CD4-positive, alpha-beta T cell (primary cell): ENCODE data around the gene ARHGAP27. TPM values are rescaled to one million over a fixed set of nuclear protein-coding genes. Genes with fewer than 3 reads are reported as not detected.
"Not testable (repeated sequence)": the region's sequence is repeated elsewhere in the genome, so short reads cannot be mapped to it uniquely, and the experiment has no call there.

Experiments
- ATAC-seq: fragments of 200-7000 bp; cut with Tn5 transposase; one replicate; pipeline ENCODE4 v1.10.0; 2022; ENCODE audit warnings: mild to moderate bottlenecking; ENCODE audit not compliant: poor library complexity
- CTCF ChIA-PET: fragments of 350-600 bp; sonication (Branson Sonifier 250); formaldehyde crosslinking; loops from one replicate; lab custom pipeline; 2021; ENCODE audit warnings: antibody characterized with exemption, inconsistent platforms; lab: Charles Lee
- POLR2A ChIA-PET: fragments of 350-600 bp; sonication (Branson Sonifier 250); formaldehyde crosslinking; loops from one replicate; lab custom pipeline; 2021; ENCODE audit warnings: antibody characterized with exemption, inconsistent platforms; lab: Charles Lee
- DNase-seq, 14 experiments: peaks; one replicate each; pipeline ENCODE4 v3.0.0-alpha.2; 2013 to 2020; ENCODE audit warnings: mixed read lengths in 2 of 14
- H3K27ac ChIP-seq, 2 donors: one replicate each; pipeline versions ENCODE4 v1.5.1 to v1.7.0; 2013; ENCODE audit warnings: low read length in 2 of 2, low read depth in 1 of 2, mild to moderate bottlenecking in 1 of 2
- H3K27me3 ChIP-seq, 2 experiments: 1 replicate in 1 of 2; 2 replicates in 1 of 2; pipeline versions ENCODE4 v1.6.1 to v1.7.0; 2013; ENCODE audit warnings: low read length in 2 of 2, control low read depth in 1 of 2, mild to moderate bottlenecking in 1 of 2, moderate library complexity in 1 of 2; ENCODE audit not compliant: insufficient read depth in 2 of 2, control insufficient read depth in 1 of 2
- H3K36me3 ChIP-seq: one replicate; pipeline ENCODE4 v1.6.1; 2013; ENCODE audit warnings: low read length, control low read depth; ENCODE audit not compliant: insufficient read depth
- H3K4me1 ChIP-seq: one replicate; pipeline ENCODE4 v1.6.1; 2013; ENCODE audit warnings: low read length, control low read depth; ENCODE audit not compliant: insufficient read depth
- H3K4me3 ChIP-seq: one replicate; pipeline ENCODE4 v1.5.1; 2013; ENCODE audit warnings: mild to moderate bottlenecking, low read length, moderate library complexity
- H3K9me3 ChIP-seq, 2 experiments: 1 replicate in 1 of 2; 2 replicates in 1 of 2; pipeline versions ENCODE4 v1.6.1 to v1.7.0; 2013; ENCODE audit warnings: low read length in 2 of 2, mild to moderate bottlenecking in 2 of 2, control low read depth in 1 of 2, moderate library complexity in 1 of 2; ENCODE audit not compliant: control insufficient read depth in 1 of 2, insufficient read depth in 1 of 2
- H3K27ac Mint-ChIP-seq: one replicate; pipeline ENCODE4 v1.8.0; 2020; ENCODE audit warnings: mixed read lengths
- H3K27me3 Mint-ChIP-seq: one replicate; pipeline ENCODE4 v1.8.0; 2021; ENCODE audit warnings: mixed read lengths
- H3K36me3 Mint-ChIP-seq: one replicate; pipeline ENCODE4 v1.8.0; 2021; ENCODE audit warnings: low read depth, mixed read lengths
- H3K4me1 Mint-ChIP-seq: one replicate; pipeline ENCODE4 v1.8.0; 2021; ENCODE audit warnings: low read depth, mixed read lengths
- H3K4me3 Mint-ChIP-seq: one replicate; pipeline ENCODE4 v1.8.0; 2020; ENCODE audit warnings: mild to moderate bottlenecking, mixed read lengths
- H3K9me3 Mint-ChIP-seq: one replicate; pipeline ENCODE4 v1.8.0; 2020; ENCODE audit warnings: mixed read lengths
- intact Hi-C, 2 experiments: fragments of 100-400 bp; cut with DNase I in 1 of 2; cut with micrococcal nuclease in 1 of 2; formaldehyde crosslinking; loops; one replicate each; pipeline versions ENCODE4 v1.15.1 to v1.9.0; 2023 to 2025; cut with DNase I, micrococcal nuclease
- total RNA-seq, 174 experiments: library from RNA in 2 of 174; stranded (reverse) in 2 of 174; gene quantifications; one replicate each; pipeline ENCODE4 v1.2.3 and lab custom pipeline; 2021 to 2026
- TF ChIP-seq, protein P1 (sequence below): fragments of 200-600 bp; IDR thresholded peaks from one replicate; pipeline ENCODE4 v1.8.0; 2022; ENCODE audit warnings: antibody characterized with exemption, mild to moderate bottlenecking

ARHGAP27 gene
- total RNA-seq, 2 experiments from 2014 or later: 33.3 to 35.2 TPM

DNA sequence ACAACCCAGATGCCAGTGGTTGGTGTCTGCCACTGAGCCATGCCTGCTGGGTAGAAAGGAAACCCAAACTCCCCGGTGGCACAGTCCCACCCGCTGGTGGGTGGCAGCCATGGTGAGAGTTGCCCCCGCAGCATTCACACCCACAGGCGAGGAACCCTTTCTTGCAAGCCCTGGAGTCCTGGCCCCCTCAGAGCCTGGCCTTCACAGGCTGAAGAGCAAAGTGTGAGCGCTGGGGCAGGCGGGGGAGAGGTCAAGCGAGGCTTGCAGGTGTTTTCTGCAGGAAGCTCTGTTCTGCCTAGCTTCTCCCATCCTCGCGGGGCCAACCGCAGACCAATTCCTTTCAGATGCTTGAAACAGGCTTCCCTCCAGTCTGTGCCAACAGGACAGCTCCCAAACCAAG, 19.0 kb upstream of the ARHGAP27 start:
- H3K27me3 Mint-ChIP-seq, H3K4me1 Mint-ChIP-seq, DNase-seq, H3K27ac Mint-ChIP-seq, H3K9me3 ChIP-seq, H3K9me3 Mint-ChIP-seq, H3K4me1 ChIP-seq, H3K27me3 ChIP-seq, CTCF ChIA-PET, POLR2A ChIA-PET, intact Hi-C loops, H3K4me3 Mint-ChIP-seq, H3K27ac ChIP-seq, ATAC-seq, H3K4me3 ChIP-seq: not testable (repeated sequence)
- peaks cover 41% of the 10 kb centered on the region for H3K36me3 Mint-ChIP-seq
- peaks cover 12% of the 10 kb centered on the region for H3K36me3 ChIP-seq

- POLR2A ChIA-PET: no interaction called here
Observed at GRCh38 chr17:45451131-45451530, 18.5 kb upstream of the ARHGAP27 start.

GRCh38 chr17:45449708-45450329, 17.1 kb upstream of the ARHGAP27 start:
- DNase-seq, intact Hi-C loops, H3K4me3 ChIP-seq, H3K27ac Mint-ChIP-seq, H3K27ac ChIP-seq, H3K27me3 Mint-ChIP-seq, H3K27me3 ChIP-seq, H3K9me3 ChIP-seq, H3K4me3 Mint-ChIP-seq, H3K9me3 Mint-ChIP-seq, CTCF ChIA-PET, POLR2A ChIA-PET, ATAC-seq, H3K4me1 Mint-ChIP-seq: not testable (repeated sequence)
- H3K36me3 Mint-ChIP-seq: peaks cover 36% of the 10 kb centered on the region
- peaks cover 14% of the 10 kb centered on the region for H3K4me1 ChIP-seq
- H3K36me3 ChIP-seq: peaks cover 16% of the 10 kb centered on the region

More at GRCh38 chr17:45451131-45451530, 18.5 kb upstream of the ARHGAP27 start:
- ATAC-seq (no peak), DNase-seq (no peak)
- Histone ChIP-seq H3K27me3 (no peaks in the 10 kb centered on the region), H3K4me3 (no peak overlapping the region), H3K9me3 (no peaks in the 10 kb centered on the region), H3K4me1 (peaks cover 3% of the 10 kb centered on the region), H3K27ac (no peak overlapping the region), H3K36me3 (peaks cover 12% of the 10 kb centered on the region)
- Mint-ChIP-seq H3K27ac (no peak overlapping the region), H3K27me3 (no peaks in the 10 kb centered on the region), H3K36me3 (peaks cover 38% of the 10 kb centered on the region), H3K4me3 (no peak overlapping the region), H3K9me3 (no peaks in the 10 kb centered on the region), H3K4me1 (peaks cover 3% of the 10 kb centered on the region)
- CTCF ChIA-PET: no interaction called here
- intact Hi-C loops: no loop called here
- TF ChIP-seq, protein P1, sequence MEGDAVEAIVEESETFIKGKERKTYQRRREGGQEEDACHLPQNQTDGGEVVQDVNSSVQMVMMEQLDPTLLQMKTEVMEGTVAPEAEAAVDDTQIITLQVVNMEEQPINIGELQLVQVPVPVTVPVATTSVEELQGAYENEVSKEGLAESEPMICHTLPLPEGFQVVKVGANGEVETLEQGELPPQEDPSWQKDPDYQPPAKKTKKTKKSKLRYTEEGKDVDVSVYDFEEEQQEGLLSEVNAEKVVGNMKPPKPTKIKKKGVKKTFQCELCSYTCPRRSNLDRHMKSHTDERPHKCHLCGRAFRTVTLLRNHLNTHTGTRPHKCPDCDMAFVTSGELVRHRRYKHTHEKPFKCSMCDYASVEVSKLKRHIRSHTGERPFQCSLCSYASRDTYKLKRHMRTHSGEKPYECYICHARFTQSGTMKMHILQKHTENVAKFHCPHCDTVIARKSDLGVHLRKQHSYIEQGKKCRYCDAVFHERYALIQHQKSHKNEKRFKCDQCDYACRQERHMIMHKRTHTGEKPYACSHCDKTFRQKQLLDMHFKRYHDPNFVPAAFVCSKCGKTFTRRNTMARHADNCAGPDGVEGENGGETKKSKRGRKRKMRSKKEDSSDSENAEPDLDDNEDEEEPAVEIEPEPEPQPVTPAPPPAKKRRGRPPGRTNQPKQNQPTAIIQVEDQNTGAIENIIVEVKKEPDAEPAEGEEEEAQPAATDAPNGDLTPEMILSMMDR: no peak

DNA sequence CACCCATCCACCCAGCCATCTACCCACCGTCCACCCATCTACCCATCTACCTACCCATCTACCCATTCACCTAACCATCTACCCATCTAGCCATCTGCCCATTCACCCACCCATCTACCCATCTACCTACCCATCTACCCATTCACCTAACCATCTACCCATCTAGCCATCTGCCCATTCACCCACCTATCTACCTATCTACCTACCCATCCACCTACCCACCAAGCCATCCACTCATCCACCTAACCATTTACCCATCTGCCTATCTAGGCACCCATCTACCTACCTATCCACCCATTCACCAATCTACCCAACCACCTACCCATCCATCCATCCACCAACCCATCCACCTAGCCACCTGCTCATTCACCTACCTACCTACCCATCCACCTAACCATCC, 16.6 kb upstream of the ARHGAP27 start:
- POLR2A ChIA-PET, H3K4me1 Mint-ChIP-seq, H3K27ac ChIP-seq, H3K27me3 Mint-ChIP-seq, H3K27me3 ChIP-seq, H3K9me3 Mint-ChIP-seq, CTCF ChIA-PET, intact Hi-C loops, ATAC-seq, H3K27ac Mint-ChIP-seq, H3K4me3 ChIP-seq, DNase-seq, H3K4me3 Mint-ChIP-seq, H3K9me3 ChIP-seq: not testable (repeated sequence)
- Histone ChIP-seq H3K36me3 (peaks cover 17% of the 10 kb centered on the region), H3K4me1 (peaks cover 14% of the 10 kb centered on the region)
- H3K36me3 Mint-ChIP-seq: peaks cover 32% of the 10 kb centered on the region

GRCh38 chr17:45448483-45448882, 15.8 kb upstream of the ARHGAP27 start:
- H3K4me1 ChIP-seq: peaks cover 14% of the 10 kb centered on the region
- H3K9me3 Mint-ChIP-seq, H3K9me3 ChIP-seq, H3K4me1 Mint-ChIP-seq, DNase-seq, CTCF ChIA-PET, H3K4me3 ChIP-seq, H3K27ac Mint-ChIP-seq, POLR2A ChIA-PET, H3K4me3 Mint-ChIP-seq, H3K27me3 ChIP-seq, H3K27ac ChIP-seq, ATAC-seq, H3K27me3 Mint-ChIP-seq, intact Hi-C loops: not testable (repeated sequence)
- peaks cover 14% of the 10 kb centered on the region for H3K36me3 ChIP-seq
- H3K36me3 Mint-ChIP-seq: peaks cover 31% of the 10 kb centered on the region

- CTCF ChIA-PET, H3K27ac ChIP-seq, H3K9me3 Mint-ChIP-seq, ATAC-seq, H3K27me3 Mint-ChIP-seq, H3K9me3 ChIP-seq, H3K27me3 ChIP-seq, intact Hi-C loops, DNase-seq, H3K4me3 Mint-ChIP-seq, POLR2A ChIA-PET, H3K27ac Mint-ChIP-seq, H3K4me1 Mint-ChIP-seq, H3K4me3 ChIP-seq: not testable (repeated sequence)
- H3K36me3 Mint-ChIP-seq: peaks cover 31% of the 10 kb centered on the region
- H3K36me3 ChIP-seq: peaks cover 14% of the 10 kb centered on the region
- peaks cover 14% of the 10 kb centered on the region for H3K4me1 ChIP-seq
Observed at GRCh38 chr17:45448066-45448465, 15.4 kb upstream of the ARHGAP27 start.
